Vagina (tissue), 2 donors: ENCODE data around the gene EMX1.

Experiments used
- CTCF ChIP-seq, 3 experiments: fragments of 450-650 bp in 2 of 3; fragments of 200-600 bp in 1 of 3; sonication (generic) in 1 of 3; IDR thresholded peaks; one replicate each; pipeline ENCODE4 v1.5.1; 2017 to 2019; ENCODE audit warnings: antibody characterized with exemption in 3 of 3, mild to moderate bottlenecking in 2 of 3, moderate library complexity in 2 of 3
- POLR2A ChIP-seq, 2 donors: fragments of 450-650 bp; IDR thresholded peaks; one replicate each; pipeline ENCODE4 v1.6.1; 2017; ENCODE audit warnings: antibody characterized with exemption in 2 of 2, mild to moderate bottlenecking in 2 of 2, moderate library complexity in 2 of 2
- POLR2AphosphoS5 ChIP-seq, 2 donors: sonication (generic); formaldehyde crosslinking; IDR thresholded peaks; one replicate each; pipeline ENCODE4 v1.9.0; 2017; ENCODE audit warnings: antibody characterized with exemption in 2 of 2, mild to moderate bottlenecking in 2 of 2, low read depth in 1 of 2; ENCODE audit not compliant: insufficient read depth in 1 of 2

GRCh38 chr2:72938455-72938854, 21.1 kb downstream of the EMX1 start:
- TF ChIP-seq CTCF (IDR thresholded peaks at IDR 0.05) (no peak), POLR2AphosphoS5 (IDR thresholded peaks at IDR 0.05; ENCODE audit: insufficient read depth in 1 of 2, low read depth in 1 of 2) (no peak), POLR2A (IDR thresholded peaks at IDR 0.05) (no peak)
